Measurements from ENCODE around the gene SEZ6L. TPM values are rescaled to one million over a fixed set of nuclear protein-coding genes. Genes with fewer than 3 reads are reported as not detected.

Gene SEZ6L
- total RNA-seq, 1 donor from 2014 or later: 1.7 TPM

GRCh38 chr22:26196657-26197056, 27.4 kb downstream of the SEZ6L start:
- Mint-ChIP-seq H3K27me3 (ENCODE audit: low read depth) (peaks cover 66% of the 10 kb centered on the region), H3K36me3 (ENCODE audit: low read depth) (no peaks in the 10 kb centered on the region)

GRCh38 chr22:26197425-26197824, 28.2 kb downstream of the SEZ6L start:
- Mint-ChIP-seq H3K4me1 (no peaks in the 10 kb centered on the region), H3K9me3 (no peaks in the 10 kb centered on the region)

More at GRCh38 chr22:26196657-26197056, 27.4 kb downstream of the SEZ6L start:
- no peak overlapping the region for H3K27ac Mint-ChIP-seq (ENCODE audit: unreplicated experiment)
- no peak overlapping the region for H3K4me3 Mint-ChIP-seq
- no peak for DNase-seq (ENCODE audit: low read depth, low spot score)
- no peaks in the 10 kb centered on the region for H3K9me3 Mint-ChIP-seq
- TF ChIP-seq, protein P1, sequence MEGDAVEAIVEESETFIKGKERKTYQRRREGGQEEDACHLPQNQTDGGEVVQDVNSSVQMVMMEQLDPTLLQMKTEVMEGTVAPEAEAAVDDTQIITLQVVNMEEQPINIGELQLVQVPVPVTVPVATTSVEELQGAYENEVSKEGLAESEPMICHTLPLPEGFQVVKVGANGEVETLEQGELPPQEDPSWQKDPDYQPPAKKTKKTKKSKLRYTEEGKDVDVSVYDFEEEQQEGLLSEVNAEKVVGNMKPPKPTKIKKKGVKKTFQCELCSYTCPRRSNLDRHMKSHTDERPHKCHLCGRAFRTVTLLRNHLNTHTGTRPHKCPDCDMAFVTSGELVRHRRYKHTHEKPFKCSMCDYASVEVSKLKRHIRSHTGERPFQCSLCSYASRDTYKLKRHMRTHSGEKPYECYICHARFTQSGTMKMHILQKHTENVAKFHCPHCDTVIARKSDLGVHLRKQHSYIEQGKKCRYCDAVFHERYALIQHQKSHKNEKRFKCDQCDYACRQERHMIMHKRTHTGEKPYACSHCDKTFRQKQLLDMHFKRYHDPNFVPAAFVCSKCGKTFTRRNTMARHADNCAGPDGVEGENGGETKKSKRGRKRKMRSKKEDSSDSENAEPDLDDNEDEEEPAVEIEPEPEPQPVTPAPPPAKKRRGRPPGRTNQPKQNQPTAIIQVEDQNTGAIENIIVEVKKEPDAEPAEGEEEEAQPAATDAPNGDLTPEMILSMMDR (conservative IDR thresholded peaks at IDR 0.05): no peak
- H3K4me1 Mint-ChIP-seq: no peaks in the 10 kb centered on the region

GRCh38 chr22:26199665-26200064, 30.4 kb downstream of the SEZ6L start:
- Mint-ChIP-seq H3K4me3 (no peak overlapping the region), H3K9me3 (no peaks in the 10 kb centered on the region), H3K4me1 (no peaks in the 10 kb centered on the region), H3K27me3 (ENCODE audit: low read depth) (peaks cover 77% of the 10 kb centered on the region), H3K36me3 (ENCODE audit: low read depth) (no peaks in the 10 kb centered on the region), H3K27ac (ENCODE audit: unreplicated experiment) (no peak overlapping the region)
- TF ChIP-seq, protein P1 (conservative IDR thresholded peaks at IDR 0.05): no peak
- no peak for DNase-seq (ENCODE audit: low read depth, low spot score)

More at GRCh38 chr22:26197425-26197824, 28.2 kb downstream of the SEZ6L start:
- DNase-seq (ENCODE audit: low read depth, low spot score): no peak
- H3K4me3 Mint-ChIP-seq: no peak overlapping the region
- peaks cover 67% of the 10 kb centered on the region for H3K27me3 Mint-ChIP-seq (ENCODE audit: low read depth)
- no peaks in the 10 kb centered on the region for H3K36me3 Mint-ChIP-seq (ENCODE audit: low read depth)
- no peak overlapping the region for H3K27ac Mint-ChIP-seq (ENCODE audit: unreplicated experiment)
- TF ChIP-seq, protein P1 (conservative IDR thresholded peaks at IDR 0.05): no peak

DNA sequence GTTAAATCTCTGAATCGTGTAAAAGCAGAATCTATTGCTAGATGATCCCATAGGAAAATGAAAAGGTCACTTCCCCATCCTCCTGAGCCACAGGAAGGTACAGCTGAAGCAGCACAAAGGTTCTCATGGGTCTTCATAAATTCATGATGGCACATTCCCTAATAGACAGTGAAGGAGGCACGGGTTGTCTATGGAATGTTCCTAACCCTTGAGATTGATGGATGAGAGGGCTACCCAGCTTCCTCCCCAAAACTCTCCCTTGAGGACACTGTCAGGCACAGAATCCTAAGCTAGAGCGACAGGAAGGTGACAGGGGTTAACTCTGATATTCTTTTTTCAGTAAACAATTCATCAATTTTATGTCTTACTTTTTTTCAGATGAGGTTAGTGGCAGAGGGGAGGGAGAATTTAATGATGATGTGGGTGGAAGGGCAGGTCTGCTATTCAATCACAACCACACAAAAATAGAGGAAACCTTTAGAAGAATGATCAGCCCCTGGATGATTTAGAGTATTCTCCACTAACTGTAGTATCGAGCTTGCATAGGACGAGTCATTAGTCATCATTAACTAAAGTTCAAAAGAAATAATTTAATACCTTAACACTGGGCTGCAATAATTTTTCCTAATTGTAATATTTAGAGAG, 33.1 kb downstream of the SEZ6L start:
- Mint-ChIP-seq H3K27ac (ENCODE audit: unreplicated experiment) (no peak overlapping the region), H3K9me3 (no peaks in the 10 kb centered on the region), H3K4me1 (no peaks in the 10 kb centered on the region), H3K36me3 (ENCODE audit: low read depth) (no peaks in the 10 kb centered on the region), H3K27me3 (ENCODE audit: low read depth) (peaks cover 74% of the 10 kb centered on the region), H3K4me3 (no peak overlapping the region)
- TF ChIP-seq, protein P1 (conservative IDR thresholded peaks at IDR 0.05): no peak
- no peak for DNase-seq (ENCODE audit: low read depth, low spot score)

DNA sequence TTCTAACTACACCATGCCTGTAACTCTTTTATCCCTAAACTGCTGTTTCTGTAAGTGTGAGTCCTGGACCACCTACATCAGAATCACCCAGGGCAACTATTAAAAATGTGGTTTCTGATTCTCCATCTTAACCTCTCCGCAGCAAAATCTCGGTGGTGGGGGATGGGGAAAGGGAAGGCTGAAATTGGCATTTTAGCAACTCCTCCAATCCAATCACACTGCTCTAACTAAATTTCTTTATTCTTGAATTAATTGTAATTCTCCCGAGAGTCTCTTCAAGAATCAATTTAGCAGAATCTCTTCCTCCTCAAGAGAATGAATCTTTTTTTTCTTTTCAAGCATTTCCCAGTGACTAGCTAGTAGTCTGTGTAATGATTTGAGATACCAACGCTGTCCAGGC, 36.2 kb downstream of the SEZ6L start:
- Mint-ChIP-seq H3K36me3 (ENCODE audit: low read depth) (no peaks in the 10 kb centered on the region), H3K27ac (ENCODE audit: unreplicated experiment) (no peak overlapping the region), H3K4me1 (peaks cover 14% of the 10 kb centered on the region), H3K4me3 (no peak overlapping the region), H3K27me3 (ENCODE audit: low read depth) (peaks cover 64% of the 10 kb centered on the region), H3K9me3 (no peaks in the 10 kb centered on the region)
- TF ChIP-seq, protein P1 (conservative IDR thresholded peaks at IDR 0.05): no peak
- DNase-seq (ENCODE audit: low read depth, low spot score): no peak

Data from neural crest cell (in vitro differentiated cells).